M059J (cell line): ENCODE data around the gene OLFM4. TPM values are rescaled to one million over a fixed set of nuclear protein-coding genes. Genes with fewer than 3 reads are reported as not detected.

Source experiments
- DNase-seq: peaks from one replicate; pipeline ENCODE4 v3.0.0-alpha.2; 2012; ENCODE audit warnings: low read depth
- total RNA-seq: library from RNA; depleted of rRNA; stranded (reverse); fragments of >200 nt; shearing (Covaris generic); gene quantifications from 2 replicates; pipeline ENCODE4 v1.2.3, GENCODE V29; 2014; rRNA removed

The OLFM4 gene
- total RNA-seq, 1 experiment from 2014 or later = not detected

DNA sequence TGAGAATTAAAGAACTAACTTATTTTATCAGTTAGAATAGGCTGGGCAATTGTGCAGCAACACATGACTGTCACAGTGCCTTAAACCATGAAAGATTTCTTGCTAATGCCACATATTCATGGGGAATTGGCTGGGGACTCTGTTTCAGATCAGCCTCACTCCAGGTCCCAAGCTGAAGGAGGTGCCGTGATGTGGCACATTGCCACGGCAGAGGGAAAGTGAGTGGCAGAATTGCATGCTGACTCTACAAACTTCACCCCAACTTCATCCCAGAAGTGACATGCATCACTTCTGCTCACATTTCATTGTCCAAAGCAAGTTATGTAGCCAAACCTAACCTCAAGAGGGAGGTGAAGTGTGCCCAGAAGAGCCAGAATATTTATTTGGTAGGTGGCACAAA lies 37.8 kb downstream of the OLFM4 start:
- no peak for DNase-seq

DNA sequence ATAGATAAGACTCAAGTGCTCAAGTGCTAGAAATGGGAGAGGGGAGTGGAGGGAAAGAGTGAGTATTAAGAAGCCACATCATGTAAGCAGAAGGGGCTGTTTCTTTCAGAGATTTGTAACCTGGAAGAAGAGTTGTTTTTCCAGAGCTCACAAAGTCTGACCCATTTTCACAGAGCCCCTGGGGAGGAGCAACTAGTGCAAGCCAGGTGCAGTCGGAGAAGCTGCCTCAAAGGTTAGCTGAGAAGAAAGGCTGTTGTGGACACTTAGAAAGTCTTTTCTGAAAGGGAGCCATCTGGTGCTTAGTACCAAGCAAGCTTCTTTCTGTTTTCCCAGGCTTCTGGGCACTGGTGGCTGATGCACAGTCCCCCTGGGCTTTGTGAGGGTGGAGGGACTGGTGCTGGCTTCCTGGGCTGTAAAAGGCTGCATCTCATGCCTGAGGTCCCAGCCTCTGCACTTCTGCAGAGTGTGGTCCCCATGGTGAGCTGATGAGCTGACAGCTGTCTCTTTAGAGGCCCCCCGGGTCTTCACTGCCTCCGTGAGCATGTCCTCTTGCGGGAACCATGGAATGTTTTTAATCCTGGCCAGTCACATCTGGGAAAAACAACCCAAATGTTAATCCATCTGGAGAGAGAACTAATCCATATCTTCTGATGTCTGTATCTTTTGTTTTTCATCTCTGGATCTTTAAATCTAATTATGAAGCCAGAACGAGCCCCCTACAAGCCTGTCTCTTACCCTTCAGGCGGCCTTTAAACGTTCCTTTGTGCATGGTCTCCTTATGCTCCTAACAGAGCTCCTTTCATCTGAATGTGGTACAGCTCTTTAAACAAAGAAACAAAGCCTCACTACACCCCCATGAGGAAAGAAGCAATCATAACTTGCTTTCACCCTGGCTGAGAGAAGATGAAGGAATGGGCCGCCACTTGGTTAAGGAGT lies 40.2 kb downstream of the OLFM4 start:
- no peak for DNase-seq

DNA sequence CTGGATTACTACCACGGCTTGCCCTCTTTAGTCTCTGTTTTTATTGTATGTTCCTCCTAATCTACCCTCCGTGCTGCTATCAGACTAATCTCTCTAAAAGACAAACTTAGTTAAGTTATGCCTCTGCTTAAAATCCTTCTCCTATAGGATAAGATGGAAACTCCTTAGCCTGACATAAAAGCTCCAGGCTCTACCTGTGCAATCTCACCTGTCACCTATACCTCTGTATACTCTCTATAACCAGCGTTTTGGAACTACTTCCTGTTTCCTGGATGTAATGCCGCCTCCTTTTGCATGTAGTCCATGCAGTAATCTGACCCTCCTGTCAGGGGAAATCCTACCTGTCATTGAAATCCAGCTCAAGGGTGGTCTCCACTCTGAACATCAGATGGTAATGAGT lies 41.2 kb downstream of the OLFM4 start:
- DNase-seq = no peak

DNA sequence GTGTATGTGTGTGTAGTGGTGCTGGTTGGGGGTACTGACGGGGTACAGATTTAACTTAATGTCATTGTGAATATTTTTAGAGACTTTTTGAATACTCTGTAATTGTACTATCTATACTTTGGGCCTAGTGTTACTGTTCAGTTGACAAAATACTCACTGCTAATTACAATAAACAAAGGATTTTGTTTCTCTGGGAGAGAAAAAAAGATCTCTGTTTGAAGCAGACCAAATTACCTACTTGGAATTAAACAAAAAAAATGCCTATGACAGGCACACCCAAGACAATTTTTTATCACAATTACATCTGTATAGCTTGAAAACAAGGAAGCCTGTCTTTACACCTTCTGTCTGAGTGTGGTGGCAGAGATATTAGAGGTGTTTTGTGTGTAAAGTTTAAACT lies 45.1 kb downstream of the OLFM4 start:
- DNase-seq = no peak

DNA sequence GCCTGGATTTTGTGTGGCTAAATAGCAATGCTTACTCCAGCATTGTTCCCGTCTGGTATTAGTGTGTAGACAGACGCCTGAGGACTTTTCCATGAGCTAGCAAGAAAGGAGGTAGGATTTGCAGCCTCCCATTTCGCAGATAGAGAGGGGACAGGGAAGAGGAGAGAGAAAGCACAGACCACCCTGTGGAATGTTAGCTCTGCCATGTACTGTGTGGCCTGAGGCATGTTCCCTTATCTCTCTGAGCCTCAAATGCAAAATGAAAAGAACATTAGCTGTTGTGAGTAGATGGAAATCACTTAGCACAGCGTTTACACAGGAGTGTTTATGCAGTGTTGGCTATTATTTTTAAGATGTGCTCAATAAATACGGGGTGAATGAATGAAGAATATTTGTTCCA lies 45.5 kb downstream of the OLFM4 start:
- no peak for DNase-seq

DNA sequence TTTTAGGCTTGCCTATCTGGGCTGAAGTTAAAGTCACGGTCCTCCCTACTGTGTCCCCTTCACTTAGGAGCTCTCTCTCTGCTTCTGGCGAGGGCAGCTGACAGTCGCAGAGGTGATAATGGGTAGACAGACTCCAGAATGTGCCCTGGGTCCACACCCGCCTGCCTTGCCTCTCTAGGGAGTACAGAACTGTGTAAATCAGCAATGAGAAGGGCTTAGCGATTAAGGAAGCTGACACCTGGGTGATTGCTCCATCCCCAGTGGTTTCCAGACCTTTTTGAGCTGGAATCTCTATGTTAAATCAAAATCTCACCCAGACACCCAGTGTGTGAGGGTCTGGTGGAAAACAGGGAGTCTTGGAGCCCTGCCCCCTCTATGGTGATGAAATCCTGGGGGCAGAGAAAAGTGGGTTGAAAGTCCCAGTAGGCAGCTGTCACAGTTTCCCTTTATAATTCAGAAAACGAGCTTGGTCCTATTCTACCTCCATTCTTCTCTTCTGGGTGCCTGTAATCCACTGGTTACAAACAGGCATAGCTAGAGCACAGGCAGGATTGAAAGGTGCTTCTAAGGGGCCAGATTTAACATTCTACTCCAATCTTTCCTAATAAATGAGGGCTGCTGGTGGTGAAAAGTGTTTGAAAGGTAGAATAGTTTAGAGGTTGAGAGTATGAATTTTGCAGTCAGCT lies 46.9 kb downstream of the OLFM4 start:
- no peak for DNase-seq

DNA sequence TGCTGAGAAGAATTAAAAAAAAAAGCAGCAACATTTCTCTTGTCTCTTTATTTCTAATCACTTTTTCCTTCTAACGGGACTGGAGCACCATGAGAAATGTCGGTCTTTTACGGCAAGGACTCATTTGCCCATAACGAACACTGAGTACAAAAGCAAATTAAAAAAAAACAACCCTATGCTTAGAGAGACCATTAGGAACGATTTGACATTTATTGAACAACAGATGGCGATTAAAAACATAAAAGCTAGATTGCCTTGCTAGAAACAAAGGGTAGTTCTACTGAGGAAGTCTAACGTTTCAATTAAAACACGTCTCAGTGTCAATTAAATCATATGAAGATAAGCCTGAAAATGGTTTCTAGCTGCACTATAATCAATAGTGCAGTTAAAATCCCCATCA lies 51.1 kb downstream of the OLFM4 start:
- no peak for DNase-seq

DNA sequence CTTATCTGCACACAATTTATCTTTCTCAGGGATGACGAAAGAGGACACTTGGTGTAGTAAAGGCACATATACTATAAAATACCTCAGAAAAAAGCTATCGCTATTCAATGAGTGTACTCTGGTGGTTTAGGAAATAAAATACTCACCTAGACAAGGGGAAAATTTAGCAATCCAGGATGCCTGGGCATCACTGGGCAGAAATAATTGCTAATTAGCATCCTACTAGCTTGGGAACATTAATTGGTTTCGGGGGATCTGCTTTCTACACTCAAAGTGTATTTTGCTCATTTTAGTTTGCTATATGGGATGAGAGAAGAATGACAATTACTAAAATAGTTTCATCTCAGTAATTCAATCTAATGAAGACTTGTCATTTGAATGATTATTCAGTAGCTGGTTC lies 60.3 kb downstream of the OLFM4 start:
- no peak for DNase-seq

DNA sequence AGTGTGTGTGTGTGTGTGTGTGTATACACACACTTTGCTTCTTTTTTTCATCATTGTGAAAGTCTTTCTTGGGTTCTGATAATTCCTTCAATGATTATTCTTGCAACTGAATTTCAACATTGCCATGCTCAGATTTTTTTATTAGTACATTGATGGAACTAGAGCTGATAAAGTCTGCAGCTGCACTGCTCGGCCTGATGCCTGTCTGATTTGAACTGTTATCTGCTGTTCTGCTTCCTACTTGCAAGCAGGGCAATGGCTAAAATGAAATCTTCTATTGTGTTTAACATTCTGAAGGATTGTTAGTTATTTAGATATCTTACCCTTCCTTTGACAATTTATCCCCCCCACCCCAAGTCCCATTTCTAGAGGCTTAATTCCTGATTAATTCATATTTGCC lies 61.3 kb downstream of the OLFM4 start:
- no peak for DNase-seq

DNA sequence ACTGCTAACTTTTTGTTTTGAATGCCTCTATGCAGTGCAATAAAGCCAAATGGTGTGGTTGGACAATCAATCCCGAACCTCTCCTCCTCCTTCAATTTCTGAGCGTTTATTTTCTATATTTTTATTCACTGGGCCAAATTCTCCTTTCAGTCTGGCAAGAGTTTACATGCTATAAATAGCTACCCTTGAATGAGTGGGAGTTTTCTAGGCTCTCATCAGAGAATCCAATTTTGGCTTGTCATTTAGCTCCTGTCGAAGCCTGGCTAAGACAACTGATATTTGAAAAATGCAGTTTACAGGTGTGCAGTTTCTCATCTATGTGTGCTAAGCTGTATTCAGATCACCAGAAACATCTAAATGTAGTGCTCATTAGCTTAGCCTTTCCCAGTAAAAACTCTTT lies 61.8 kb downstream of the OLFM4 start:
- DNase-seq = no peak

DNA sequence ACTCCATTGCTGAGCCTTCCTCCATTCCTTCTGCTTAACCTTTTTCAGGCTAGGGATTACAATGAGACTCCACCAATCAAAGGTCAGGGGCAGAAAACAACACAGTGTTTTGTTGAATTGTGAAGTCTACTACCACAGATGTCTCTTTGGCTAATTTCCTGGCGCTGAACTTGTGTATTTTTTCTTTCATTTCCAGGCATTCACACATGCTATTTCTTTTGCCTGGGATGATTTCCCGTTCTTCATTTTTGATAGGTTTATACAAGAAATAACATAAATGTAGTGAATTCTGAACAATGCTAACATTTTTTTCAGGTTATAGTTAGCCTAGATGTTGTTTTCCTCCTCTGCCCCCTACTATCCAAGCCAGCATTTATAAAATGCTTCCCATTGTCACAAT lies 64.3 kb downstream of the OLFM4 start:
- no peak for DNase-seq

DNA sequence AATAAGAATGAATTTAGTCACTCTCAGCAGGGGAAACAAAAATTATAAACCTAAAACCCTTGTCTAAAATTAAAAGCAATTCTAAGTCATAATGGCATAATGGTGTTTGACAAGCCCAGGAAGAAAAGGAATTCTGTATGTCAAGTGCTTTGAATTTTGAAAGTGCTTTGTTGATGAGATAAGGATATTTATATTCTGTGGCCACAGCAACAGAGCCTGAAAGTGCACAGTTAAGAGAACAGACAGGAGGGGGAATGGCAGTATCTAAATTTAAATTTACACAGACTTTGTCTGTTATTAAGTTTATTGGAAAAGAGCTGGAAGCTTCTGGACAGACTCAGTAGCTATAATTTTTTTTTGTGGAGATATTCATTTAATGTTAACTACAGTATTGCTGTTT lies 69.8 kb downstream of the OLFM4 start:
- DNase-seq = no peak

DNA sequence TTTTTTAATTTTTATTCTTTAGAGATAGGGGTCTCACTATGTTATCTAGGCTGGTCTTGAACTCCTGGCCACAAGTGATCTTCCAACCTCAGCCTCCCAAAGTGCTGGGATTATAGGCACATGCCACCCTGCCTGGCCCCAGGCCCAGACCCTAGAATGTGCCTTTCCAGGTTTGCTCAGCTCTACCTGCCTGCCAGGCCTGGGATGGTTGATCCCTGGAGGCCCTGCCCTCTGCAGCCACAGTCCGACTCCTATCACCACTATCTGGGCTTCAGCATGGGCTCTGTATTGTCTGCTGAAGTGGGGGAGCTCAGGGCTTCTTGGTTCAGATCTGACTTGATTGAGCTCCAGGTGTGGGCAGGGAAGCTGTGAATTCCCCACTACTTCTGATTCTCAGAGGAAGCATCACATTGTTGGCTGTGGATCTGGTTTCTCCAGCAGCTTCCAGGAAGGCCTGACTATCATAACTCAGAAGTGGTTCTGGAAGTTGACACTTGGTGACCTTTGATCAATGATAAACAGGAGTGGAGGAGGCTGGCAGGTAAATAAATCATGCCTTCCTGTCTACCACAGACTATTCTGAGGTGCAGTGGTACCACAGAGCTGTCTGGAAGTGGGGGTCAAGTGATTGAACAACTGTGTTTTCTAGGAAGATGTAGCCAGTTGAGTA lies 71.9 kb downstream of the OLFM4 start:
- DNase-seq = no peak

Other genes with a start within 250 kb of the OLFM4 start
- gene PCDH8, start 180.2 kb upstream of the OLFM4 start, total RNA-seq = not detected in 2 replicates